Osteocyte (in vitro differentiated cells): ENCODE measurements around the gene SDK2. TPM values are rescaled to one million over a fixed set of nuclear protein-coding genes. Genes with fewer than 3 reads are reported as not detected.

Experiments
- DNase-seq: peaks from one replicate; pipeline ENCODE4 v3.0.0; 2021; ENCODE audit warnings: mixed read lengths; ENCODE audit not compliant: unreplicated experiment; ENCODE audit errors: extremely low spot score
- H3K27ac Mint-ChIP-seq: one replicate; pipeline ENCODE4 v1.8.0; 2021; ENCODE audit warnings: mild to moderate bottlenecking, mixed read lengths; ENCODE audit not compliant: unreplicated experiment
- H3K27me3 Mint-ChIP-seq: one replicate; pipeline ENCODE4 v1.8.0; 2021; ENCODE audit warnings: mixed read lengths; ENCODE audit not compliant: unreplicated experiment
- H3K36me3 Mint-ChIP-seq: one replicate; pipeline ENCODE4 v1.8.0; 2021; ENCODE audit warnings: mixed read lengths; ENCODE audit not compliant: unreplicated experiment
- H3K4me1 Mint-ChIP-seq: one replicate; pipeline ENCODE4 v1.8.0; 2021; ENCODE audit warnings: mixed read lengths; ENCODE audit not compliant: unreplicated experiment
- H3K4me3 Mint-ChIP-seq: one replicate; pipeline ENCODE4 v1.8.0; 2021; ENCODE audit warnings: mild to moderate bottlenecking, moderate library complexity, mixed read lengths; ENCODE audit not compliant: unreplicated experiment
- H3K9me3 Mint-ChIP-seq: one replicate; pipeline ENCODE4 v1.8.0; 2021; ENCODE audit warnings: mixed read lengths; ENCODE audit not compliant: unreplicated experiment
- CTCF ChIP-seq: fragments of 200-600 bp; sonication (generic); IDR thresholded peaks from 2 replicates; pipeline ENCODE4 v1.5.0; 2021; ENCODE audit warnings: antibody characterized with exemption, mild to moderate bottlenecking, moderate library complexity
- total RNA-seq: library from RNA; stranded (reverse); gene quantifications from 2 replicates; pipeline ENCODE4 v1.2.1, GENCODE V29; 2021

SDK2 gene
- total RNA-seq, 1 donor from 2014 or later = 16.5 TPM

- no peak for TF ChIP-seq CTCF
- no peaks in the 10 kb centered on the region for H3K27me3 Mint-ChIP-seq
- H3K4me1 Mint-ChIP-seq = peaks cover 5% of the 10 kb centered on the region
Measured at GRCh38 chr17:73388578-73388905, 255.7 kb downstream of the SDK2 start.

DNA sequence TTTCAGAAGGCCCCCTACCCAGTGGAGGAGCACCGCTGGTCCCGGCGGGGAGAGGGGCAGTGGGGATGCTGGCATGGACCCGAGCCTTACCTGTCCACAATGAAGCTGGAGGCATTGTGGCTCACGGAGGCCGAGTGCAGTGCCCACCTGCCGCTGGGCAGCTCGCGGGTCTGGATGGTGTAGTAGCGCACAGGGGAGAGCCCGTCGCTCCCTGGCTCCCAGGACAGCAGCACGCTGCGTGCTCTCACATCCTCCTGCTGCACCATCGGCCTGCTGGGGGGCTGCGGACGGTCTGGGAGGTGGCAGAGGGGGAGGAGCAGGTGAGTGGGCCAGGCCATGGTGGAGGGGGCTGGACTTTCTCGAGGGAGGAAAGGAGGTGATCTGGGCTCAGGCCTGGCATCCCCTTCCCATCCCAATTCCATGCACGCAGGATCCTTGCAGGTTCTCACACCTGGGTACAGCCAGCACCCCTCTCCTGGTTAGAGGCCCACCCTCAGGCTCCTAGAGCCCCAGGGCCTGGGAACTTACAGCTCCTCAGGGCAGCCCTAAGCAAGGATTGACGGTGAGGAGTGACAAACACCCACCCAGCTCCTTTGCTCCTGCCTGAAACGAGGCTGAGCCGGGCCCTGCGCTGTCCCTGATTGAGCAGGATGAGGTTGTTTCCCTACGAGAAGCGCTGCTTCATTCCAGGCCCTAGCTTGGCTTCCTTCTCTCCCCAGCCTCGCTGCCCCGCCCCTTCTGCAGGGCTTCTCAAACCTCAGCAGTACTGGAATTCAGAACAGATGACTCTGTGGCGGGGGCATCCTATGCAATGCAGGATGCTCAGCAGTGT, 256.3 kb downstream of the SDK2 start:
- Mint-ChIP-seq H3K27ac (no peak overlapping the region), H3K4me1 (peaks cover 5% of the 10 kb centered on the region), H3K27me3 (no peaks in the 10 kb centered on the region), H3K9me3 (no peaks in the 10 kb centered on the region), H3K36me3 (peaks cover 15% of the 10 kb centered on the region), H3K4me3 (no peak overlapping the region)
- TF ChIP-seq CTCF = no peak
- no peak for DNase-seq

More at GRCh38 chr17:73388578-73388905, 255.7 kb downstream of the SDK2 start:
- DNase-seq = no peak
- Mint-ChIP-seq H3K27ac (no peak overlapping the region), H3K9me3 (no peaks in the 10 kb centered on the region), H3K36me3 (peaks cover 15% of the 10 kb centered on the region), H3K4me3 (no peak overlapping the region)

DNA sequence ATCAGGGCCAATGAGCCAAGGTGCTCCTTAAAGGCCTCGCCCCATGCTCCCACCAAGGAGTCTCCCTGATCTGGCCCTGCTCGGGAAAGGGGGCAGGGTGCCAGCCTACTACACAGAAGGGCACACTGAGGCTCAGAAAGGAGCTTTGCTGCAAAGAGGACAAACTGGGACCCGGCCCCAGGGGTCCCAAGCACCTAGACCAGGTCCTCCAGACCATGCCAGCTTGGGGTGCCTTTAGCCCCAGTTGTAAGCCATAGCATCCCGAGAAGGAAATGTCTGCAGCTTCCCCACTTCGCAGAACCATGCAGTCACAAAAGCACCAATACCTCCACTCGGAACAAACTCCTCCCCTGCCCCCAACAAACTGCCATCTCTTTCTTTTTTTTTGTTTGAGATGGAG, 257.7 kb downstream of the SDK2 start:
- peaks cover 15% of the 10 kb centered on the region for H3K36me3 Mint-ChIP-seq
- H3K9me3 Mint-ChIP-seq = no peaks in the 10 kb centered on the region
- no peaks in the 10 kb centered on the region for H3K27me3 Mint-ChIP-seq
- no peak overlapping the region for H3K4me3 Mint-ChIP-seq
- peaks cover 5% of the 10 kb centered on the region for H3K4me1 Mint-ChIP-seq
- DNase-seq = no peak
- TF ChIP-seq CTCF = no peak
- no peak overlapping the region for H3K27ac Mint-ChIP-seq

GRCh38 chr17:73384926-73385325, 259.3 kb downstream of the SDK2 start:
- no peak for DNase-seq
- no peak for TF ChIP-seq CTCF
- no peaks in the 10 kb centered on the region for H3K27me3 Mint-ChIP-seq
- H3K4me1 Mint-ChIP-seq = peaks cover 5% of the 10 kb centered on the region
- H3K36me3 Mint-ChIP-seq = peaks cover 12% of the 10 kb centered on the region
- H3K4me3 Mint-ChIP-seq = no peak overlapping the region
- H3K9me3 Mint-ChIP-seq = no peaks in the 10 kb centered on the region
- H3K27ac Mint-ChIP-seq = no peak overlapping the region

GRCh38 chr17:73380439-73381106, 263.7 kb downstream of the SDK2 start:
- TF ChIP-seq CTCF = no peak
- Mint-ChIP-seq H3K36me3 (peaks cover 16% of the 10 kb centered on the region), H3K27me3 (no peaks in the 10 kb centered on the region), H3K4me3 (no peak overlapping the region), H3K27ac (no peak overlapping the region), H3K9me3 (no peaks in the 10 kb centered on the region), H3K4me1 (no peaks in the 10 kb centered on the region)
- no peak for DNase-seq
